Measurements from ENCODE around the gene DGLUCY.
A peak's percentile ranks its signal among the peaks of the same experiment; 100 is the strongest.

DGLUCY gene

DNA sequence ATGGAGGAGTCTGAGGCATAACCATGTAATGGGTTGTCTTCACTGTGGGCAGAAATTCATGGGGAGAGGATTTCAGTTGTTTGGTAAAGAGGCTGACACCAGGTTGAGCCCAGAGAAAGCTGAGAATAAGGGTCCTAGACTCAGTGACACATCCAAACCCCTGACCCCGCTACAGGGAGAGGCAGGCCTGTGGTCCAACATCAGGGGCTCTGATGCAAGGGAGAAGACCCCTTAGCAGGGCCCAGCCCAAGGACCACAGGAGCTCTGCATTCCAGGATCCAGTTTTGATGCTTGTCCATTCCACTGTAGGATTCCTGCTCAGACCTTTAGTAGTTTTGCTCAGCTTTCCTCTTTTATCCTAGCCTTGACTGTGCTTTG lies 115.1 kb downstream of the DGLUCY start:
- no peak for DNase-seq (ENCODE audit: low read depth)
- H3K4me3 ChIP-seq (ENCODE audit: low read depth, low read length) = no peak overlapping the region
- no peak for TF ChIP-seq CTCF (conservative IDR thresholded peaks at IDR 0.05; ENCODE audit: low read depth, low read length)

DNA sequence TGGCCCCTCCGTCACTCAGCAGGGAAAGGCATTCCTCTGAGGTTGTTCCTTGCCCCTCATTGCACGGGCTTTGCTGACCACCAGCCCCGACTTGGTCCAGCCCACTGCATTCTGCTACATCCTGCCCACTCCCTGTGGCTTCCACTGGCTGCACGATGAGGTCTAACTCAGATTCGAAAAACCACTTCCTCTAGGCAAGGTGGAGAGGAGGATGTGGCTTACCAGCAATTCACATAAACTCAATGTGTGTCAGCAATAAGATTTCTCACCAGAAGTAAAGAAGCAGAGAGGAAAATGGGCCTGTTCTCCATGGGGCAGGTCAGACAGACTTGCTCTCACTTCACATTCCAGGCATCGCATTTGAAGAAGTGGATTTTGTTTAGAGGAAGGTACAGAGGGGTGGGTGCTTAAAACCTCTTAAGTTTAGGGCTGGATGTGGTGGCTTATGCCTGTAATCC lies 115.9 kb downstream of the DGLUCY start:
- H3K4me3 ChIP-seq (ENCODE audit: low read depth, low read length) = no peak overlapping the region
- no peak for TF ChIP-seq CTCF (conservative IDR thresholded peaks at IDR 0.05; ENCODE audit: low read depth, low read length)
- peak; percentile 30 for DNase-seq (ENCODE audit: low read depth)

DNA sequence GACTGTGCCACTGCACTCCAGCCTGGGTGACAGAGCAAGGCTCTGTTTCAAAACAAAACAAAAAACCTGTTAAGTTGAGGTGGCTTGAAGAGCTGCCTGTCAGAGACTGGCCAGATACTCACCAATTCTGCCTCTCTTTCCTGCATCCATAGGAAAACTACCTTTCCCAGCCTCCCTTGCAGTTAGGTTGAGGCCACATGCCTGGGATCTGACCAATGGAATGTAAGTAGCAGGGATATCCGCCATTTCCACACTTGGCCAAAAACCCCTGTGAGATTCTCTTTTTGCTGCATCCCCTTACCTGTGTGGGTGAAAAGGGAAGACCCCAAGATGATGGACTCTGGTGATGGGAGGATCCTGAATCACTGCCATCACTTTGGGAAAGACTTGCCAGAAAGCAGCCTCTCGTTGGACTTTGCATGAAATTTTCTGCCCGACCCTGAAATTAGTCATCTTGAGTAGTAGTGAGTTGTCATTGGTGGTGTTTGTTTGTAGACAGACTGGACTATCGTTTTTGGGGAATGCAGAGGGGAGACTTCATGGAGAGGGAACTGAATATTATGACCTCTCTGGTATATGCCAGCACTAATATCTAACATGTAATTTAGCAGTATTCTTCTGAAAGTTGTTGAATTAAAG lies 116.6 kb downstream of the DGLUCY start:
- DNase-seq (ENCODE audit: low read depth) = peak; percentile 45
- no peak overlapping the region for H3K4me3 ChIP-seq (ENCODE audit: low read depth, low read length)
- TF ChIP-seq CTCF (conservative IDR thresholded peaks at IDR 0.05; ENCODE audit: low read depth, low read length) = no peak

- H3K4me3 ChIP-seq (ENCODE audit: low read depth, low read length) = no peak overlapping the region
- DNase-seq (ENCODE audit: low read depth) = no peak
- TF ChIP-seq CTCF (conservative IDR thresholded peaks at IDR 0.05; ENCODE audit: low read depth, low read length) = no peak
Observed at GRCh38 chr14:91231446-91231845, 117.6 kb downstream of the DGLUCY start.

GRCh38 chr14:91232052-91232451 lies 118.2 kb downstream of the DGLUCY start:
- no peak for TF ChIP-seq CTCF (conservative IDR thresholded peaks at IDR 0.05; ENCODE audit: low read depth, low read length)
- H3K4me3 ChIP-seq (ENCODE audit: low read depth, low read length) = no peak overlapping the region
- DNase-seq (ENCODE audit: low read depth) = no peak

DNA sequence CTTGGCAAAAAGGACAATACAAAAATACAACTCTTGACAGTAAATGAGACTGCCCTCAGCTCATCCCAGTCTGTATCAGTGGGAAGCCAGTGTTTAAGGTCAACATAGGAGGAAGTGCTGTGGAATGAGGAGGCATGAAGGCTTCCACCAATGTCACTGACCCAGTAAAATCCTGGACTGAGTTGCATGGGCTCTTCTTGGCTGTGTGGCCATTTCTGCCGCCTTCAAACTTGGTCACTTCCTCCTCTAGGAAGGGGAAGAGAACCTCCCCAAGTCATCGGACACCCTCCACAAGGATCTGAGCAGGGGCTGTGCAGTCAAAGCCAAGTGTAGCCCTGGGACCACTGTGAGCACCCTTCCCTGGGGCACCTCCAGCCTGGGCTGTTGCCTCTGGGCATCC lies 118.7 kb downstream of the DGLUCY start:
- no peak for TF ChIP-seq CTCF (conservative IDR thresholded peaks at IDR 0.05; ENCODE audit: low read depth, low read length)
- no peak for DNase-seq (ENCODE audit: low read depth)
- H3K4me3 ChIP-seq (ENCODE audit: low read depth, low read length) = no peak overlapping the region
